Measurements from ENCODE around the gene GSKIP.
A peak's percentile ranks its signal among the peaks of the same experiment; 100 is the strongest.

Gene GSKIP

DNA sequence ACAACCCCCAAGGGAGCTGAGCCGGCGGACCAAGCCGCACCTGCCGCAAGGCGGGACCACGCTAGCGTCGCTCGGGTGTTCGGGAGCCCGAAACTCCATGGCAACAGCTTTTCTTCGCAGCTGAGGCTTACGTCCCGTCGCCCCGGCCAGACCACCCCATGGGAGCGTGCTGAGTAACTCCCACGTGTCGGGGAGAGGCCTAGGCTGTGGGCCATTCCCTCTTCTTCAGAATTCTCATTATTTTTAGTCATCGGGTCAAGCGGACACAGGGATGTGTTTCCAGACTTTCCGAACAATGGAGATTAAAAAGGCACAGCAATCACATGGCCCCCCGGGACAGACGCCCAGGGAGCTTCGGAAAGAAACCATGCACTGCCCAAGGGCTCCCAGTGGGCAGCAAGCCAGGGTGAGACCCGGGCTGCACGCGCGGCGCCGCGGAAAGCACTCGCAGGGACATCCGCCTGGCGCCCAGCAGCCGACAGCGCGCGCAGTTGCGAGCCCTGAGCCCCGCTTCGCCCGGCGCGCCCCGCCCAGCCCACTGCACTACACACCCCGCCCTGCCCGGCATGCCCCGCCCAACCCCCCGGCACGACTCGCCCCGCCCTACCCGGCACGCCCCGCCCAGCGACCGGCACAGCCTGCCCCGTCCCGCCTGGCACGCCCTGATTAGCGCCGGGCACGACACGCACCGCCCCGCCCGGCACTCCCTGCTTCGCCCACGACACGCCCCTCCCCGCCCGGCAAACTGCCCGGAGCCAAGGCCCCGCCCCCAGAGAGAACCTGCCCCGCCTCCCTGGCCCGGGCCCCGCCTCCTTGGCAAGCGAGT, 28.2 kb downstream of the GSKIP start:
- TF ChIP-seq, protein P1, sequence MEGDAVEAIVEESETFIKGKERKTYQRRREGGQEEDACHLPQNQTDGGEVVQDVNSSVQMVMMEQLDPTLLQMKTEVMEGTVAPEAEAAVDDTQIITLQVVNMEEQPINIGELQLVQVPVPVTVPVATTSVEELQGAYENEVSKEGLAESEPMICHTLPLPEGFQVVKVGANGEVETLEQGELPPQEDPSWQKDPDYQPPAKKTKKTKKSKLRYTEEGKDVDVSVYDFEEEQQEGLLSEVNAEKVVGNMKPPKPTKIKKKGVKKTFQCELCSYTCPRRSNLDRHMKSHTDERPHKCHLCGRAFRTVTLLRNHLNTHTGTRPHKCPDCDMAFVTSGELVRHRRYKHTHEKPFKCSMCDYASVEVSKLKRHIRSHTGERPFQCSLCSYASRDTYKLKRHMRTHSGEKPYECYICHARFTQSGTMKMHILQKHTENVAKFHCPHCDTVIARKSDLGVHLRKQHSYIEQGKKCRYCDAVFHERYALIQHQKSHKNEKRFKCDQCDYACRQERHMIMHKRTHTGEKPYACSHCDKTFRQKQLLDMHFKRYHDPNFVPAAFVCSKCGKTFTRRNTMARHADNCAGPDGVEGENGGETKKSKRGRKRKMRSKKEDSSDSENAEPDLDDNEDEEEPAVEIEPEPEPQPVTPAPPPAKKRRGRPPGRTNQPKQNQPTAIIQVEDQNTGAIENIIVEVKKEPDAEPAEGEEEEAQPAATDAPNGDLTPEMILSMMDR (conservative IDR thresholded peaks at IDR 0.05; ENCODE audit: low read length), result no peak
- peak overlapping the region; percentile 74 for H3K4me3 ChIP-seq (ENCODE audit: low read length)

DNA sequence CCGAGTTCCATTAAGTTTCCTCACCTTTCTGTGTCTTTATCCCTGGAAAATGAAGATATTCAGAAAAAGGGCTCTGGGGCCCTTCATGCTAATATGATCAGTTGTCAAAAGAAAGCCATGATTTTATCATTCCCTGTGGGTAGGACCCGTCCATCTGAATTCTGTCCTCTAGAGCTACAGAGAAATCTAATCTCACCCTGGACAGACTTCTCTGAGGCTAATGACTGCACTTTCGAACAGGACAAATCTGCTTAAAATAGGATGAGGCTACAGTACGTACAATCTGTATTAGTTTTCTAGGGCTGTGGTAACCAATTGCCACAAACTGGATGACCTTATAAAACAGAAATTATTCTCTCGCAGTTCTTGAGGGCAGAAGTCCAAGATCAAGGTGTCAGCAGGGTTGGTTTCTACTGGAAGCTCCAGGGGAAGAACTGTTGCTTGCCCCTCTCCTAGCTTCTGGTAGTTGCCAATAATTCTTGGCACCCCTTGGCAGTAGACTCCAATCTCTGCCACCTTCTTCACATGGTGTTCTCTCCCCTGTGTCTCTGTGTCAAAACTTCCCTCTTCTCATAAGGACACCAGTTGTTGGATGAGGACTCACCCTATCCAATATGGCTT, 29.9 kb downstream of the GSKIP start:
- TF ChIP-seq, protein P1 (conservative IDR thresholded peaks at IDR 0.05; ENCODE audit: low read length), result no peak
- no peak for DNase-seq (ENCODE audit: low read depth)
- H3K4me3 ChIP-seq (ENCODE audit: low read length), result no peak overlapping the region

More for the DNA sequence above, 28.2 kb downstream of the GSKIP start:
- peak; percentile 93 for DNase-seq (ENCODE audit: low read depth)

DNA sequence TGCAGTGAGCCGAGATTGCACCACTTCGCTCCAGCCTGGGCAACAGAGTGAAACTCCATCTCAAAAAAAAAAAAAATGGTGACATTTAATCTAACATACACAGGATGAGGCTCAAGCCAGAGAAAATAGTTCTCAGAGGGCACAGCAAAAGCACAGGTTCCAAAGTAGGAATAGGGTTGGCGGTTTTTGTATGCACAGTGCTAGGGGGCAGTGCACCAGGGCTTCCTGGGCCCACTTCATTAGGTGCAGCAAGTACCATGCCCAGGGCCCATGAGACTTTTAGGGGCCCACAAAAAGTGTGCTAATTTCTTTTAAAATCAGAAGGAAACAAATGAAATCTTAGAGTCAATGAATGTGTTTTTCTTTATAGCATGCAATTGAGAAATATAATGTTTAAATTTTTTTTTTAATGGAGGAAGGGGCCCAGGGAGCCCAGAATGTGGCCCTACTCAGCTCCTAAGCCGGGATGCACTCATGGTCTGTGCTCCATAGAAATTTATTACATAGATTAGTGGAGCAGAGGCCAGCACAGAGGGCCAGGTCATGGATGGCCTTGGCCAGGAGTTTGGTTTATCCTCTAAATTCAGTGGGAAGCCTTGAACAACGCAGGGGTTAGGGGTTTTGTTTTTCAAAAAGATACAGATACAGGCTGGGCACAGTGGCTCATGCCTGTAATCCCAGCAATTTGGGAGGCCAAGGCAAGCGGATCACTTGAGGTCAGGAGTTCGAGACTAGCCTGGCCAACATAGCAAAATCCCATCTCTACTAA, 30.9 kb downstream of the GSKIP start:
- H3K4me3 ChIP-seq (ENCODE audit: low read length), result no peak overlapping the region
- TF ChIP-seq, protein P1 (conservative IDR thresholded peaks at IDR 0.05; ENCODE audit: low read length), result no peak
- no peak for DNase-seq (ENCODE audit: low read depth)

DNA sequence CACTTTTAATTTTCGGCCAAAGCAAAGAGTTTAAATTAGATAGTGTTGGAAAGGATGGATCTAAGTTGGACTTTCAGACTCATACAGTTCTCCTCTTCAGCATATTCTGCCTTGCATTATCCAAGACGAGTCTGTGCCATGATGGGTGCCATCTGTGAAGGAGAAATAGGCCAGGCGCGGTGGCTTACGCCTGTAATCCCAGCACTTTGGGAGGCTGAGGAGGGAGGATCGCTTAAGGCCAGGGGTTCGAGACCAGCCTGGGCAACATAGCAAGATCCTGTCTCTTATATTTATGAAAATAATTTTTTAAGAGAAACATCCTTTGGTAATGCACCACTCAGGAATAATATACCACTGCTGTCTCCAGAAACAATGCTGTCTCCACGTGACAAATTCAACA, 35.1 kb downstream of the GSKIP start:
- TF ChIP-seq, protein P1 (conservative IDR thresholded peaks at IDR 0.05; ENCODE audit: low read length), result no peak
- H3K4me3 ChIP-seq (ENCODE audit: low read length), result no peak overlapping the region
- DNase-seq (ENCODE audit: low read depth), result no peak

DNA sequence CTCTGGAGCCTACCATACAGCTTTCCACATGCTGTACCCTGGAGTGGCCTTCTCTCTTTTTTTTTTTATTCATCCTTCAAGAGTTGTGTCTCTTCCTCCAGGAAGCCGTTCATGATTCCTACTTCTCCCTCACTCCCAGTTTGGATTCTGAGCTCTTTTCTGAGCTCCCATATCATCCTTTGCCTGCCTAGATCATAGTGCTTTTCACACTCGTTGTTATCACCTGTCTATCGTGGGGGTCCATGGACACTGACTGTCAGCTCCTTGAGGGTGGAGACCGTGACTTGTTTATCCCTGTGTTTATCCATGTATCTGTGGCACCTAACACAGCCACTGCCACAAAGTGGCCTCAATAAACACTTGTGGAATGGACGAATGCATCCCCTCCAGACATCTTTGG, 35.6 kb downstream of the GSKIP start:
- no peak overlapping the region for H3K4me3 ChIP-seq (ENCODE audit: low read length)
- TF ChIP-seq, protein P1 (conservative IDR thresholded peaks at IDR 0.05; ENCODE audit: low read length), result no peak
- DNase-seq (ENCODE audit: low read depth), result no peak

DNA sequence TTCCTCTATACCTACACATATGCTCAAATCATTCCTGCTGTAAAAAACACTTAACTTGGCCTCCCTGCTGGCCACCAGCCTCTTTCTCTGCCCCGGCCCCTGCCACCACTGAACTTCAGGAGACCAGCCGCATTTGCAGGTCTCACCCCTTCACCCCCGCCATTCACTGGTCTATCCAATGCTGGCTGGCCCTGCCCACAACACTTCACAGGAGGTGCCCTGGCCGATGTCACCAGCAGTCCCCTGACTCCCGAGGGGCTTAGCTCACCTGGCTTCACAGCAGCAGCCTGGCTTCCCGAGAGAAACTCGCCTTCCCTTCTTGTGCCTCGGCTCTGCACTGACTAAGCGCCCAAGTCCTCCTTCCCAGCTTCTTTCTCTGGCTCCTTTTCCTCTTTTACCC, 36.1 kb downstream of the GSKIP start:
- TF ChIP-seq, protein P1 (conservative IDR thresholded peaks at IDR 0.05; ENCODE audit: low read length), result no peak
- no peak for DNase-seq (ENCODE audit: low read depth)
- H3K4me3 ChIP-seq (ENCODE audit: low read length), result no peak overlapping the region
